NCI-H187 treated with DMSO at 0.1 percent for 48 hours (cell line): ENCODE data around the gene JOSD2.
"Not testable (repeated sequence)": the region's sequence is repeated elsewhere in the genome, so short reads cannot be mapped to it uniquely, and the experiment has no call there.

Experiments
- DNase-seq: peaks from one replicate; lab custom pipeline; 2025; lab: John Stamatoyannopoulos, UW

JOSD2 gene

DNA sequence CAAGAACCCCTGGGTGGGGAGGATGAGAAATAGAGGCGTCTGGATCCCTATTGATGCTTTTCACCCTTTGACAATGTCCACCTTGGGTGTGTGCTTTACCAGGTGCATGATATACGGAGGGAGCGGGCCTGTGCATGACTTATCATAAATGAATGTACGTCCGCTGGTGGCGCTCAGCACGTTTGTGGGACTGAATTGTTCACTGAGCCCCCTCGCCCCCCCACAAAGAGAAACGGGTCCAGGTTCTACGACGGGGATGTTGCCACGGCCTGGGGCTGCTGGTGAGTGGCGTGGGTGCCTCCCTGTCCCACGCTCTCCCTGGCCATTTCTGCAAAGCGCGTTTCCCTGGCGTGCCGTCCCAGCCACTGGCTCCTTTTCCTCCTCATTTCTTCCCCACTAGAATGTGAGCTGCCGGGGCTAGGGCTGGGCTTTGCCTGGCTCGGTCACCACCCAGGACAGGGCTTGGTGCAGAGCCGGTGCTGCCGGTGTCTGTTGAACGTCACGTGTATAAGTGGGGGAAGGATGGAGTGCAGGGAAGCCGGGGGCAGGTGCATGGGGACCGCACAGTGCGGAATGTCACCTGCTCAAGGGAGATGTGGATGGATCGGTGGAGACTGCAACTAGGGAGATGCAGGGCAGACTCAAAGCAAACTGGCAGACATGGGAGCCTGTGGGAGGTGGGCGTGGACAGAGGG lies 35.7 kb upstream of the JOSD2 start:
- no peak for DNase-seq

- DNase-seq, result no peak
These were observed 32.0 kb upstream of the JOSD2 start for GRCh38 chr19:50542943-50543342.

DNA sequence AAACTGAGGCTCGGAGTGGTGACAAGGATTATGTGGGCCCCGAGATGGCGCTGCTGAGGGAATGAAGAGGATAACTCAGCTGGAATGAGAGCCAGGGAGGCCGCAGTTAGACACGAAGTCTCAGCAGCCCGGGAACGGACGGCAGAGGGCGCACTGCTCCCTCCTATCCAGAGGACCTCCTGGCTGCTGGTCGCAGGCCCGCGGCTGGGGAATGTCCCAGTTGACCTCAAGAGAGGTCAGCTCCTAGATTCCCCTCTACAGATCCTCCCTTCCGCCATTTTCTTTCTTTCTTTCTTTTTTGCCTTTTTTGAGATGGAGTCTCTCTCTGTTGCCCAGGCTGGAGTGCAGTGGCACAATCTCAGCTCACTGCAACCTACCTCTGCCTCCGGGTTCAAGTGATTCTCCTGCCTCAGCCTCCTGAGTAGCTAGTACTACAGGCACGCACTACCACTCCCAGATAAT lies 26.8 kb upstream of the JOSD2 start:
- DNase-seq, result no peak

DNA sequence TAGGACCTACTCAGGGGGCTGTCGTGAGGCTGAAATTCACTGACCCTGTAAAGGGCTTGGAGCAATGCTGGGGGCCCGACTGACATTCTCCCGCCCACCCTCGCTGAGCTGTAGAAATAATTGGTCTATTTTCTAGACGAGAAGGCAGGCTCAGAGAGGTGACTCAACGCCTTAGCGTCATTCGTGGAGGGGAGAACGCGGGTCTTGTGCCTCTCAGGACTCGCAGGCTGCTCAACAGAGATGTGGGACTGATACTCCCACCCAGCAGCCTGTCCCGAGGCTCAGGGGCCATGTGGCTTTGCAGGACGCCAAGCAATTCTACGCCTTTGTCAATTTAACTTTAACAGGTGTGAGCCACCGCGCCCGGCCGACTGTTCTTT lies 26.3 kb upstream of the JOSD2 start:
- no peak for DNase-seq

- DNase-seq, result no peak
These were observed 25.8 kb upstream of the JOSD2 start for GRCh38 chr19:50536662-50537305.

- DNase-seq, result no peak
These were observed 24.7 kb upstream of the JOSD2 start for GRCh38 chr19:50535672-50536187.

DNA sequence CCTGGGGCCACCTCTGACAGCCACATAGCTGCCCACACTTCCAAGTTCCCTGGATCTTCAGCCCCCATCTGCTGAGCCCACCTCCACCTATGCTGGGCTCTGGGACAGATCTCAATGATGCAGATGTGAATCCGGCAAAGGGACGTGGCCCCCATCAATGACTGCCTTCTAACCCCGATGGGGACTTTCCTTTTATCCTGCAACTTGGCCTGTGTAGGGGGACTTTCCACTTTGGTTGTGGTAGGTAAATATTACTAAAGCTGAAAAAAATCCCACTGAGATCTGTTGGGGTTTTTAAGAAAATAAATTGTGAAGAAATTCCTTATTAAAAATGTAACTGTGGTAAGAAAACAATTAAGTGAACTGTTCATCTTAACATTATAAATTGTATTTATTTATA lies 23.5 kb upstream of the JOSD2 start:
- no peak for DNase-seq

GRCh38 chr19:50532952-50533351 lies 22.0 kb upstream of the JOSD2 start:
- no peak for DNase-seq

GRCh38 chr19:50531171-50531612 lies 20.2 kb upstream of the JOSD2 start:
- DNase-seq, result no peak

DNA sequence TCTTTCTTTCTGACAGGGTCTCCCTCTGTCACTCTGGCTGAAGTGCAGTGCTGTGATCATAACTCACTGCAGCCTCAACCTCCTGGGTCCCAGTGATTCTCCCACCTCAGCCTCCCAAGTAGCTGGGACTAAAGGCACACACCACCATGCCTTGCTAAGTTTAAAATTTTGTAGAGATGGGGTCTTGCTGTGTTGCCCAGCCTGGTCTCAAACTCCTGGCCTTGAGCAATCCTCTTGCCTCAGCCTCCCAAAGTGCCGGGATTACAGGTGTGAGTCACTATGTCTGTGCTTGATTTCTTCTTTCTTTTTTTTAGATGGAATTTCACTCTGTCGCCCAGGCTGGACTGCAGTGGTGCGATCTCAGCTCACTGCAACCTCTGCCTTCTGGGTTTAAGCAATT lies 17.1 kb upstream of the JOSD2 start:
- DNase-seq, result not testable (repeated sequence)

DNA sequence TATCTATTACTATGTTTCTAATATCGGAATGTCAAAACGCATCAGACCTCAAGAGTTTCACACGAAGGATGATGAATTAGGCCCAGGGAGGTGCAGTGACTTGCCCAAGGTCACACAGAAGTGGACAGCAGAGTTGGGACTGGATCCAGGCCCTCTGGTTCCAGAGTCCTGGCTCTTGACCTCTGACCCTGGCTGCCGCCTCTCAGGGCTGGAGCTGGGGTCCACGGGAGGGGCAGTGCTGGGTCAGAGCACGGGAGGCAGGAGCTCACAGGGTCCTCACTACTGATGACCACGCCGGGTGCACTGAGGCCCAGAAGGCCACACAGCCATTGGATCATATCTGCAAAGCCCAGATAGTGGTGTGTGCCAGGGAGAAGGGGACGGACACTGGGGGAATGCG lies 11.9 kb upstream of the JOSD2 start:
- no peak for DNase-seq

DNA sequence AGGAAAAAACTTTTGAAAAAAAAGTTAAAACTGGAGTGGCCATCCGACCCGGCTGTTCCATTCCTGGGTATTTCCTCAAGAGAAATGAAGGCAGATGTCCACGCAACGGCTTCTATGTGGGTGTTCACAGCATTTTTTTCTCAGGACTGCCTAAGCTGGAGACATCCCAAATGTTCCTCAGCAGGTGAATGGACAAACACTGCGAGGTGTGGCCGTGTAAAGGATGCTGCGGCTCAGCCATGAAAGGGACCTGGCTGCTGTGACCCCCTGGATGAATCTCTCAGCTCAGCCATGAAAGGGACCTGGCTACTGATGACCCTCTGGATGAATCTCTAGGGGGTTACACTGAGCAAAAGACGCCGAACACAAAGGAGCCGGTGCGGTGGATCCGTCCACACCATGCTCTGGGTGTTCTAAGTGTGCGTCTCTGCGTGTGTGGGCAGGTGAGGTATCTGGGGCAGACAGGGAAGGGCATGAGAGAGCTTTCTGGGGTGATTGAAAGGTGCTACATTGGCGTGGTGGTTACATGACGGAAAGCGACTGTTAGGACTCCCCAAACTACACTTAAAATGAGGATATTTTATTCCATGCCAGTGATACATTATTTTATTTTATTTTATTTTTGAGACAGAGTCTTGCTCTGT lies 10.0 kb upstream of the JOSD2 start:
- DNase-seq, result no peak

DNA sequence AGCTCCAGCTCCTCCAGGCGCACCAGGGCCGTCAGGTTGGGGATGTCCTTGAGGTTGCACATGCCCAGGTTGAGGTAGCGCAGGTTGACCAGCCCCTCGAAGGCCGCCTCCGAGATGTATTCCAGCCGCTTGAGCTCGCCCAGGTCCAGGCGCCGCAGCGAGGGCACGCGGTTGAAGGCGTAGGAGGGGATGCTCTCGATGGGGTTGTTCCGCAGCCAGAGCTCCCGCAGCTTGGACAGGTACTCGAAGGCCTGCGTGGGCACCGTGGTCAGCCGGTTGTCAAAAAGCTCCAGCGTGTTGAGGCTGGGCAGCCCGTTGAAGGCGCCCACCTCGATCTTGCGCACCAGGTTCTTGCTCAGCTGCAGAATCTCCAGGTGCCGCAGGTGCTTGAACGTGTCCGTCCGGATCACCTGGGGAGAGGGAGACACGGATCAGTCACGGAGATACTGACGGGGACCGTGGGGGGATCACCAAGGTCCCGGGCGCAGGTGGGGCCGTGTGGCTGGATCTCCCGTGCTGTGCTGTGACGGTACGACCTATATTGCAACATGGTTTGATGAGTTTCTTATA lies 8.1 kb upstream of the JOSD2 start:
- no peak for DNase-seq

DNA sequence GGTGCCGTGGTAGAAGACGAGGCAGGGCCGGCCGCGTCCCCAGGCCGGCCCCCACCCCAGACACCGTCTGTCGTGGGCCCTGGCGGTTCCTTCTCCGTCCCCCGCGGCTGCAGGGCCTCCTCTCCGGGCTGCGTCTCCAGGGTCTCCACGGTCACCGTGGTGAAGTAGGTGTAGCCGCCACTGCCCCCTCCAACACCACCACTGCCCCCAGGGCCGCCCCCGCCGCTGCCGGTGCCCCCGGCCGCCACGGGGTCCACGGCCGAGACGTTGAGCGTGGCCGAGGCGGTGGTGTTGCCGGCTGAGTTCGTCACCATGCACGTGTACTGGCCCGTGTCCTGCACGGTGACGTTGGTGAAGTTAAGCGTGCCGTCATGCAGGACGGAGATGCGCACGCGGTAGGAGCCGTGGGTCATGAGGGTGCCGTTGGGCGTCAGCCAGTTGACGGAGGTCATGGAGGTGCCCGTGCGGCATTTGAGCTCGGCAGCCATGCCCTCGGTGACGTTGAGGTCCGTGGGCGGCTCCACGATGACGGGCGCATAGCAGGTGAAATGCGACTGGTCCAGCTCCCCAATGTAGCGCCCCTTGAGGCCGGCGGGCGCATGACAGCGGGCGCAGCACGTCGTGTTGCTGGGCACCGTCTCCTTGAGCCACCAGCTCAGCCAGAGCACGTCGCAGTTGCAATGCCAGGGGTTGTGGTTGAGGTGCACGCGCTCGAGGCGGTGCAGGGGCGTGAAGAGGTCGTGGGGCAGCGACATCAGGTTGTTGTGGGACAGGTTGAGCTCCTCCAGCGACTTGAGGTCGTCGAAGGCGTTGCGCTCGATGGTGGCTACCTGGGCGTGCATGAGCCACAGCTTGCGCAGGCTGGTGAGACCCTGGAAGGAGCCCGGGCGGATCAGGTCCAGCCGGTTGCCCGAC lies 7.4 kb upstream of the JOSD2 start:
- DNase-seq, result no peak

DNA sequence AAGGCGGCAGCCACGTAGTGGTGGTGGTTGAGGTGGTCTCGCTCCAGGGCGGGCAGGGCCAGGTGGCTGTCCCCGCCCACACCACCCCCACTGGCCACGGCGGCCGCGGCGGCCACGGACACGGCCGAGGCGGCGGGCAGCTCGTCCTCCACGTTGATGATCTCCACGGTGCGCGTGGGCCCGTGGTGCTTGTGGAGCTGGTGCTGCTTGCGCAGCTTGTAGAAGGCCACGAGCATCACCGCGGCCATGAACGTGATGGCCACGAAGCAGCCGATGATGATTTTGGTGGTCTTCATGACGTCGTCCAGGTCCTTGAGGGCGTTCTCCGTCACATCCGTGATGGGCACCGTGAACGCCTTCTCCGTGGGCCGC lies 6.7 kb upstream of the JOSD2 start:
- DNase-seq, result no peak

DNA sequence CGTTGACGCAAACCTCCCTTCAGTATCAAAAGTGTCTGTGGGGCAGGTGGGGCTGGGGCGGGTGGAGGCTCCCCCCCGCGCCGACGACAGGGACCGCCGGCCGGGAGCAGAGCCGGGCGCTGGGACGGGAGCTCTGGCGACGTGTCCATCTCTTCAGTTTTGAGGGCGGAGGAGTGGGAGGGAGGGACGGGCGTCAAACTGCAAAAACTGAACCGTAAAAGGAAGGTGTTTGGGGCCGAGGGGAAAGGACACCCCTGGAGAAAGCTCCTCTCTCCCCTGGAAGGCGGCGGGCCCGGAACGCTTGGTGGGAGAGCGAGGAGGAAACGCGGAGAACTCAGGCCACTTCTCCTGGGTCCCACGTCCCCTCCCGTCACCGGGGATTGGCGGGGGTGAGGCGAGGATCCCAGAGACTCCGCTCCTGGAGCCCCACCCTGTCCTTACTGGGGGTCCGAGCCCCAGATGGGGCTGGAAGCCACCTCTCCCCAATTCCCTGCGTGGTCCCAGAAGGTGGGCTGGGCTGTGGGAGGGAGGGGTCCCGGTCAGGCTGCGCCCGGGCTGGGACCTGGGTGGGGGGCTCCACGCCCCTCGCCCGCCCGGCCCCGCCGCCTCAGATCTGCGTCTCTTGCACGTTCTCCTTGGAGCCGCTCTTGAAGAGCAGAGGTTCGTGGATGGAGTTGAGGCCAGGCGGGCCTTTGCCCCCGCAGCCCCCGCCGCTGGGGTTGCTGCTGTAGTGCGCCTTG lies 6.1 kb upstream of the JOSD2 start:
- DNase-seq, result no peak

DNA sequence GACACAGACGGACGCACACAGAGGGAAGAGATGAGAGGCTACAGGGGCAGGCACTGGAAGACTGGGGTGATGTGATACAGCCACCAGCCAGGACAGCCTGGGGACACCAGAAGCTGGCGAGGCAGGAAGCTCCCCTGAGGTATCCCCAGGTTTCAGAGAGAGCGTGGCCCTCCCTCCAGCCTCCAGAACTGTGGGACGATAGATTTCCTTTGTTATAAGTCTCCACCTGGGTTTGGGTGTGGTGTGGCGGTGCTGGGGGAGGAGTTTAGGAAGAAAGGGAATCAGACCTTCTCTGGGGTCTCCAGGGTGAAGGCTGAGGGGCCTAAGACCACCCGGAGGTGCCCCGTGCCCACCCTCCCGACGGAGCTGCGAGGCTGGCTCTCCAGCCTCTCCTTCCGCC lies 5.5 kb upstream of the JOSD2 start:
- DNase-seq, result no peak

GRCh38 chr19:50515168-50515561 lies 4.2 kb upstream of the JOSD2 start:
- no peak for DNase-seq

DNA sequence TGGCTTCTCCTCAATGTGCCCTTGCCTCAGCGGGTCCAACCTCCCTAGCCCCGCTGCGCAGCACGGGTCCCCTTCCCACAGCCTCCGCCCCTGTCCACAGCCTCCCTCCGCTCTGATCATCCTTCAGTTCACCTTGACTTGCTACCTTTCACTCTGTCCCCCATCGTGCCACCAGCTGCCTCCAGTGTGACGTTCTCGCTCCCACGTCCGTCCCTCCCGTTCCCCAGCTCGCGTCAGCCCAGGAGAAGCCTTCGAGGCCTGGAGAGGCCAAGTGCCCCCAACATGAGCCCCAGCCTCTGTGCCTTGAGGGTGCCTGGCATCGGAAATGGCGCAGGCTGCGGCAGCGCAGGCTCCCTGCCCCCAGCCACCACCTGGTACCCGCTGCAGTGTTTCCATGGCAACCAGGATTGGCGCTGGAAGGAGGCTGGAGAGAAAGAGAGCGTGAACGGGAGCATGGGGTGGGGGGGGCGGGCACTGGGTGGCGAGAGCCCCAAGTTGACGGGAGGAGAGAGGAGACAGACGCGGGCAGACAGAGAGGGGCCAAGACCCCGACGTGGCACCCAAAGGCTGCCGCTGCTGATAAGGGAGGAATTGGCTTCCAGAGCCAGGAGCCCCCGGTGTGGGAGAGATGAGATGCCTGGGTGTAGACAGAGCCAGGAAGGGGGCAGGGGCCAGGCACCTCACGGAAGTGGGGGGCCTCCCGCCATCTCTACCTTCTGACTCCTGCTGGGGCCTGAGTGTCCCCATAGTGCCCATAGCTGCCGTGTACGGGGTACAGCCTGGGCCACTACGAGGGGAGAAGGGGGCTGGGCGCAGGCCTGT lies 3.6 kb upstream of the JOSD2 start:
- DNase-seq, result no peak

GRCh38 chr19:50513746-50514345 lies 2.9 kb upstream of the JOSD2 start, which contains the start of gene ASPDH:
ASPDH (minus strand) TSS chr19:50513913; CDS start chr19:50513823, 90 bp downstream.
- no peak for DNase-seq
